HG02763 (cell line): ENCODE measurements around the gene COG3.

Source experiments
- ATAC-seq: cut with Tn5 transposase; IDR thresholded peaks from one replicate; pipeline ENCODE4 v1.9.1; 2021; ENCODE audit warnings: mild to moderate bottlenecking, moderate library complexity; ENCODE audit not compliant: unreplicated experiment

COG3 gene

DNA sequence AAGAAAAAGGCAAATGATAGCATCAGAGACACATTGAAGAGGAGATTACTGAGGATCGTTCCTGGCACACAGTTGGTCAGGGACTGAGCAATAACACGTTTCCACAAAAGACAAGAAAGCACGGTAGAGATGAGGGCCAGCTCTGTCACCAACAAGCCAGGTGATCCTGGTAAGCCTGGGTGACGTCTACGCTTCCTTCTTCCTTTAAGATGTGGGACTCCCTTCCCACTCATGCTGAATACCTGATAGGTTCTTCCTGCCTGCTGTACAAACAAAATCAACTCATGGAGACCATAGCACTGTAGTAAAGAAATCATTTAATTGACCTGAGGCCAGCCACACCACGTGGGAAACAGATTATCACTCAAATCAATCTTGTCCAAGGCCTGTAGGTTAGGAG is 19.7 kb upstream of the COG3 start:
- ATAC-seq, result no peak

DNA sequence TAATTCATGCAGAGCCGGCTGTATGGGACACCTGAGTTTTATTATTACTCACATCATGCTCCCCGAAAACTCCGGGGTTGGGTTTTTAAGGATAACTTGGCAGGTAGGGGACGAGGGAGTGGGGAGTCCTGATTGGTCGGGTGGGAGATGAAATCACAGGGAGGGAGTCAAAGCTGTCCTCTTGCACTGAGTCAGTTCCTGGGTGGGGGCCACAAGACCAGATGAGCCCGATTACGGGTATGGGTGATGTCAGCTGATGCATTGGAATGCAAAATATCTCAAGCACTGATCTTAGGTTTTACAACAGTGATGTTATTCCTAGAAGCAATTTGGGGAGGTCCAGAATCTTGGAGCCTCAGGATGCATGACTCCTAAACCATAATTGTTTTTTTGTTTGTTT is 18.6 kb upstream of the COG3 start:
- ATAC-seq, result no peak

DNA sequence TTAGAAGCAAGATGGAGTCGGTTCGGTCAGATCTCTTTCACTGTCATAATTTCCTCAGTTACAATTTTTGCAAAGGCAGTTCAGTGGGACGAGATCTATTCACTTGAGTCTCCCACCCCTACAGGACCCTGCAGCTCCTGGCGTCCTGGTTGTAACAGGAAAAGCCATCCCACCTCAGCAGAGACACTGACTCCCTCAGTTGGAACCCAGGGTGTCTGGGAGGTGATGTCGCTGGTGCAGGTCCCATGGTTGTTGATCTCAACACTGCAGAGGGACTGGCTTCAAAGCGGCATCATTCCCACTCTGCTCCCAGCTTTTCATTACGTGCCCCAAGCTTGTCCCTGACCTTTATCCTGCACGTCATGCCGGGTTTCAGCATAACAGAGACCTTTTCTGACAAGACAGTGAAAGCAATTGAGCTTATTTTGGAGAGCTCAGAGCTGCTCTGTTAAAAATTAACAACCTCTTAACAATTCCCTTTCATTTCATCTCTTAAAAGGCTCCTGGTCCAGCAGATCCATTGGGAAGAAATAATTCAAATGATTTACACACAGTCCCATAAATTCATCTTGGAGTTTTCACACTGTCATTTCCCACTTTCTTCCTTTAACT is 17.6 kb upstream of the COG3 start:
- no peak for ATAC-seq

DNA sequence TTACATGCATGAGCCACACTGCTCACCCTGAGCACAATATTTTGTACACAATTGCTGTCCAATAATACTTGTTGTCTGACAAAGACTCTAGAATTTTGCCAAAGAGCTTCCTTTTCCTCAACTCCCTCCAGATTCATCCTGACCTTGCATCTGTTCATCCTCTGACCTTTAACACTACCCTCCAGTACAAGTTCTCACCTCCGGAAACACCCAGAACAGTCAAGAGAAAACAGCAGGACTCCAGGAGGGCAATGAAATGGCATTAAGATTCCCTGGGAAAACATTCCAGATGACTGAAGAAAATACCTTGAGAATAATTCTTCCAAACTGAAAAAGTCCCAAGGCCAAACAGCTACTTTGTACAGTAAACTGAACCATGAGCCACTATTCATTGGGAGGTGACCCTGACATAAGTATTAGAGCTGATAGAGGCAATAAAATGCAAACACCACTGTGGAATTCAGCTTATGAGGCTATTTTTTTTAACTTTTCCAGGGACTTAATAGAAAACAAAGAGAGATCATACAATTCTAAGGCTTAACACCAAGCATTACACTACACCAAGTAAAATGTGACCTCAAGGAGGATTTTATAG is 15.7 kb upstream of the COG3 start:
- ATAC-seq, result no peak

DNA sequence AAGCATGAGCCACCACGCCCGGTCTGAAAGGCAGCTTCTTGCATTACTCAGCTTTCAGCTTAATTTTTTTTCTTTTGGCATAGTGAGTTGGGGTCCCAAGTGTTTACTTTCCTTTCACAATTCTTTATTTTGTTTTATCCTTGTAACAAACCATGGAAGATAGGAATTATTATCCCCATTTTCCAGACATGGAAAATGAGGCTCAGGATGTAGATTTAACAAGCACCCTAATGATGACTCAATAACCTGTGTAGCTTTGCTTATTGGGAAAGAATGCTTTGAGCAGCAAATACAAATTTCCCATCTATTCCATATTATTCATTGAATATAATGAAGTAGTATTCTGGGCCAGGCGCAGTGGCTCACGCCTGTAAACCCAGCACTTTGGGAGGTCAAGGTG is 13.5 kb upstream of the COG3 start:
- ATAC-seq, result no peak

DNA sequence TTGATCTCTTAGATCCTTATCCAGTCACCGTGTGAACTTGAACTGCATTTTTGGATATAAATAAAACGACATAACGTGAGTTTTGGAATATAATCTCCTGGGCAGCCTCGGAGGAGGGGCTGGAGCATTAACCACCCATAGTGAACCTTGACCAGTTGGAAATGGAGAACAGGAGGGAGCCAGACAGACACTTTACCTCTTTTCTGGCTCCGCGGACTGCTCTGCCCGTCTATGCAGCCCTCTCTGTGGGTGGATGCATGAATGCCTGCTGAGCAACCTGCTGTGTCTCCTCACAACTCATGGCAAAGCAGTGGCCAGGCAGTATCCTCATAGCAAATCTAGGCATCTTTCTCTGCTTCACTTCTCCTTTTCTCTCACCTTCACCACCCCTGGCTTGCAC is 10.5 kb upstream of the COG3 start:
- ATAC-seq, result no peak

DNA sequence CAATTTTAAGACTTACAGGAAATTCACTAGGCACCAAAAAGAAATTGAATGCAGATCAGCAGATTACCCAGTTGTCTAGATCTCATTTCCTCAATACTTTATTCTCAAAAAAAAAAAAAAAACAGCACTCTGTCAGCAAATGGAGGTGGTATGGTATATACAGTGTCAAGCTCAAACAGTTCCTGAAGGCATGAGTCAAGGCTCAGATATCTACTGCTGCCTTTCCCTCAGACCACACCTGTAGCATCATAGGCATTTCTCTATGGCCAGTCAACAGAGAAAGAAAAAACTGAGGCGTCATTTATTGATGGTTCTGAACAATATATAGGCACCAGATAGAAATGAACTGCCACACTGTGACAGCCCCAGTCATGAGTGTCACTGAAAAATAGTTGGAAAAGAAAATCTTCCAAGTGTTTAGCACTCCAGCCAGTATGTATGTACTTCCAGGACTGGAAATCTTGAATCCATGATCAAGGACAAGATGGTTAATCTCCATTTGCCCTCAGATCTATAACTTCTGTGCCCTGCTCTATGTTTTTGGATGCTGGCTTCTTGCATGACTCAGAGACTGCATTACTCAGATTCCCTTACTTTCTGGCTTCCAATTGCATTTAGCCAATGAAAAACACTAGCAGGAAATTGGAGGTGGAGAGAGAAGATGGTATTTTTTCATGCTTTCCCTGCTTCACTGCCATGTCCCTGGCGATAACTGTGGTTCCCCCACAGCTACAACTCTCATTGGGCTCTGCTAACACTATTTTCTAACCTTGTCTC is 8.4 kb upstream of the COG3 start:
- ATAC-seq, result no peak

DNA sequence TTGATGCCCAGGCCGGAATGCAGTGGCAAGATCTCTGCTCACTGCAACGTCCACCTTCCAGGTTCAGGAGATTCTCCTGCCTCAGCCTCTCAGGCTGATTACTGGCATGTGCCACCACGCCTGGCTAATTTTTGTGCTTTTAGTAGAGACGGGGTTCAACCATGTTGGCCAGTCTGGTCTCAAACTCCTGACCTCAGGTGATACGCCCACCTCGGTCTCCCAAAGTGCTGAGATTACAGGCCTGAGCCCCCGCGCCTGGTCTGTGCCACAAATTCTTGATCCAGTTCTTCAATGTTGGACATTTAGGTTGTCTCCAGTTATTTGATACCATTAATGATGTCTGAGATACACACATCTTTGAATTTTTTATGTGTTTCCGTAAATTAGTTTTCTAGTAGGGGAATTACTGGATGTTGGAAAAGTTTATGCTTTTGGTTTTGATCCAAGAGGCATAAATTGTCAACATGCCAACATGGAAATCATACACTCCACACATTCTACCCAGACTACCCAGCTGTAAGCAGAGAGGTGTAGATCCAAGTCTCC is 525 bp upstream of the COG3 start:
- no peak for ATAC-seq

DNA sequence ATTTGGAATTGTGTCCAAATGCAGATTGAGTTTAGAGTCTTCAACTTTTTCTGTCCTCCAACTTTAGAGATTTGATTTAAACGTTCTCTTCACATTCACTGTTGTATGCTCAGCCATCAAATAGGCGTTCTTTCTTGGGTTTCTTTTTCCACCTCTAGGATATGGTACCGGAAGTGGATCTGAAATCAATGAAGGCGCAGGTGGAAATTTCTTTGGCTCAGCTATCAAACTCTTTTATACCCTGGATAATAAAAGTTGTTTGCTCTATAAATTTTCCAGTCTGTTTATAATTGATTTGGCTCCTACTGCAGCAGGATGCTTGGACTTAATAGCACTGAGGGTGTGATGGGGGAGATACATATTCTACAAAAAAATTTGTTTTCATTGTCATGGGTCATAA is 1.6 kb downstream of the COG3 start:
- no peak for ATAC-seq

DNA sequence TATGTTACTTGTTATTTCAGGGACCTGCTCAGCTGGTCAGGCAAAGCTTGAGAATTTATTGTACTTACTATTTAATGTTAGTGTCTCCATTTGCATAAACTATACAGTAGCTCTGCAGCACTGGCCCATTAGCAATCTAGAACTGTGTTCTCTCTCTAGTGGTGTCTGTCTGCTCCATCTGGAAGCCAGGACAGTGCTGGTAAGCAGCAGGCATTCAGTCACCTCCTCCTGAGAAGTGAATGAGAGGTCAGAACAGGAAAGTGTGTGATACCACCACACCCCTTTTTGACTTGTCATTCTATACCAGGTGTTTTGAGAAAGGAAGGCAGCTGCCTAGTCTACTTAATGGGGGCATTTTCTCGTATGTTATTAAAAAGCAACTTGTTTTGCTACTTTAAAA is 3.9 kb downstream of the COG3 start:
- no peak for ATAC-seq

DNA sequence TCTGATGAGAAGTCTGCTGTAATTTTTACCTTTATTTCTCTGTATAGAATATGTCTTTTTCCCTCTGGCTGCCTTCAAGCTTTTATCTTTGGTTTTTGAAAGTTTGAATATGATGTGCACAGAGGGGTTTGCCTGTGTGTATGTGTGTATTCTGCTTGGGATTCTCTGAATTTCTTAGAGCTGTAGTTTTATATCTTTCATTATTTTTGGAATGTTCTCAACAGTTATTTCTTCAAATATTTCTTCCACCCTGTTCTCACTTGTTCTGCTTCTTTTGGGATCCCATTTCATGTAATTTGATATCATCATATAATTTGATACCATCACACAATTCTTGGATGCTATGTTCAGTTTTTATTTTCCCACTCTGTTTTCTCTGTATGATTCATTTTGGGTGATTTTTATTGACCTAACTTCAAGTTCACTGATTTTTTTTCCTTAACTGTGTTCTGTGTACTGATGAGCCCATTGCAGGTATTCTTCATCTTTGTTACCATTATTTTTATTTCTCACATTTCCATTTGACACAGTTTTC is 7.5 kb downstream of the COG3 start:
- ATAC-seq, result no peak

DNA sequence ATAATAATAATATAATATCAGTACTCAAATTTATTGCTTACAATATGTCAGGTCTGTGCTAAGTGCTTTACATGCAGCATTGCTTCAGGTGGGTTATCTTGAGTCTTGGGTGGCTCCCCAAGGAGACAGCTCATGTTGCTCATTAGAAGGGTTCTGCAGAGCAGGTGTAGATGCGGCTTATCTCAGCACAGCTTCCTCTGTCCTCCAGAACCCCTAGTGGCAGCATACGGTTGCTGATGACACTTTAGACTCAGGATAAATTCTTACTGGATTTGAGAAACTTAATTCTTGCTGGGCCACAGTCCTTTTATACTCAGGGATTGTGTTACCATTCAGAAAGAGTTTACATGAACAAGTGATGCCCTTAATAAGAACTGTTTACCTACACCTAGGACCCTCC is 8.9 kb downstream of the COG3 start:
- ATAC-seq, result no peak

DNA sequence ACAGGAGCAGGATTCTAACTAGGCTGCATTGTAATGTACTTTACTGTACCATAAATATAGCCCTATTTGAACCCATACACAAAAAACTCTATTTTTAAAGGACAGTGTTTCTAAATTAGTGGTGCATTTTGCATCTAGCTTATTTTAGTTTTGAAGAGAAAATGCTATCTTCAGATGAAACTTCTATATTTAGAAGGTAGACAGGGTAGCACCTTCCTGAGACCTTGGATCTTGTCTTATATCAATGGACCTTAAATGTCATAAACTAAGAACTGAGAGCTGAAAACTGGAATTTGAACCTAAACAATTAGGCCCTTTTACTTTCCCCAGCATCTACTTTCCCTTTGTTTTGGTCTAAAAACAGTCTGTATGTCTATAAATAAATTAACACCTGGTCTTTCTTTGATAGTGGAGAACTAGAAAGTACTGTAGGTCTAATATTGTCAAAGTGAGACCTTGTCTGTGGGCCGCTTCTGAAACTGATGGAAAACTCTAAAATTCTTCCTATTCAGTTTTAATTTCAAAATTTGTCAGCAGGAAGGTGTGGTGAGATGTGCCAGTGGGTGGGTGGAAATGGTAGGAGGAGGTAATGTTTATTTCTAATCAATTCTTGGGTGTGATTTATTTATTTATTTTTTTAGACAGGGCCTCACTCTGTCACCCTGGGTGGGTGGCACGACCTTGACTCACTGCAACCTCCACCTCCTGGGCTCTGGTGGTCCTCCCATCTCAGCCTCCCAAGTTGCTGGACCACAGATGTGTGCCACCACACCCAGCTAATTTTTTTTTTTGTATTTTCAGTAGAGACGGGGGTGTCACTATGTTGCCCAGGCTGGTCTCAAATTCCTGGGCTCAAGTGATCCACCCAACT is 10.1 kb downstream of the COG3 start:
- ATAC-seq, result no peak

DNA sequence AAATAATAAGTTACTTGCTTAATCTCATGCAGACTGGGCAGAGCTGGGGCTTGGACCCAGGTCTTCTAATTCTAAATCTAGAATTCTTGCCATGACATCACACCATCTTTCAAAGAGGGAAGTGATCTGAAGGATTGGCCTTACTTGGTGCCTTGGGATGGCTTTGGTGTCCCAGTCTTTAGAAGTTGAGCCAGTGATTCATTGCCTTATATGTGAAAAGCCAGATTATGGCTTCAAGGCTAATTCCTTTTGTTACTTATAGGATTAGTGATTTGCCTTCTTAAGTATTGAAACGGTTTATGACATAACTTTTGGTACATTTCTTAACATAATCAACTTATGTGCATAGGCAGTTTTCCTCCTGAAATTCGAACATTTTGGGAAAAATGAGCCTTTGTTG is 14.9 kb downstream of the COG3 start:
- no peak for ATAC-seq

DNA sequence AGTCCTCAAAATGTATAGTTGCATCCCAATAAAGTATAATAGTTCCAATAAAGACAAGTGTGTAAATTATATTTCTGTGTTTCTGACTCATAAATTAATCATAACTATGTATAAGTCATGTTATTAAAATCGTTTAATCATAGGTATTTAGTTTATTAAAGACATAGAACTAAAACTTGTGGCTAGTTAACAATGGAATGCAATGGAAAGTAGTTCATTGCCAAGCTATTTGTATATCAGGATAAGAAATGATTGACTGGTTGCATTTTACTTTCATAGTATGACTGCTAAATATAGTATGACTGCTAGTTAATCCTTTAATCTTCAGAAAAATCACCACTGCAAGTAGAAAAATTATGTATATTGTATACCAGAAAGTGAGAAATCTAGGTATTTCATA is 16.9 kb downstream of the COG3 start:
- ATAC-seq, result no peak

DNA sequence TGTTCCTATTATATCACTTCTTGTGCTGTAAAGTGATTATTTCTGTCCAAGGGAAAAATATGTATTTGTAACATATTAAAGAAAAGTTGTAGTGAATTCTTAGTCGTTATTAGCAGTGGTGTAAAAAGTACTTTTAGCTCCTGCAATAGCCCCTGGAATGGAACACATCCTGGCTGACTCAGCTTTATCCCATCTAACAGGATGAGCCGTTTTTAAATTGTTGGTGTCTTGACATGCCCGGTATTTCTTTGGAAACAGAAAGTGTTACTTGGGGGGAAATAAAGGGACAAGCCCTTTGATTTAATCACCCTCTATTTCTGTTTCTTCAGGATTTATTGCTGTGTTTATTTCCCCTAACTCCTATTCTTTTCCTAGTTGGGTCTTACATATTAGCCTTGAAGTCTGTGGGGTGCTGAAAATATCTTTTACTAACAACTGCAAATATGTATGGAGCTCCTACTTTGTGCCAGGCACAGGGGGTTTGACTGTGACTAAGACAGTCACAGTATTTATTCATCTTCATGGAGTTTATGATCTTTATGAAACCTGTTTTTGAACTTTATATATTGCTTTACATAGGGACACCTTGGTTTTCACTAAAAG is 17.9 kb downstream of the COG3 start:
- no peak for ATAC-seq

DNA sequence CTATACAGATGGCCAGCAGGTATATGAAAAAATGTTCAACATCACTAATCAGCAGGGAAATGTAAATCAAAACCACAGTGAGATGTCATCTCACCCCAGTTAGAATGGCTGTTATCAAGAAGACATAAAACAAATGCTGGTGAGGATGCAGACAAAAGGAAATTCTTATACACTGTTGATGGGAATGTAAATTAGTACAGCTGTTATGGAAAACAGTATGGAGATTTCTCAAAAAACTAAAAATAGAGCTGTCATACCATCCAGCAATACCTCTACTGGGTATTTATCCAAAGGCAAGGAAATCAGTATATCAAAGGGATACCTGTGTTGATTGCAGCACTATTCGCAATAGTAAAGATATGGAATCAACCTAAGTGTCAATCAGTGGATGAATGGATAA is 22.9 kb downstream of the COG3 start:
- ATAC-seq, result no peak

DNA sequence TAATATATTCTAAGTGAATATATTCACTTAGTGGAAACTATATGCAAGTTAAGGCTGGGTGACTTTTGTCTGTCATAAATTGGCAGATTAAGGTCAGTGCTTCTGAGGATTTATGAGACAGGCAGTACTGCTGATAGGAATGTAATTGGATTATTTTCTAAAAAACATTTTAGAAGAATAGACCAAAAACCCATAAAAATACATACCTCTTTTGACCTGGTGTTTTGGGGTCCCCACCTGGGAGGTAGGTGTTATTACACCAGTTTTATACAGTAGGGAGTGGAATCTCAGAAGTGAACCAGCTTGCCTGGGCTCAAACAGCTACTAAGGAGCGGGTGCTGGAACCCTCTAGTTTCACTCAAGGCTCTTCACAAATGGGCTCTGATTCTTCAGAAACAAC is 25.3 kb downstream of the COG3 start:
- ATAC-seq, result no peak

DNA sequence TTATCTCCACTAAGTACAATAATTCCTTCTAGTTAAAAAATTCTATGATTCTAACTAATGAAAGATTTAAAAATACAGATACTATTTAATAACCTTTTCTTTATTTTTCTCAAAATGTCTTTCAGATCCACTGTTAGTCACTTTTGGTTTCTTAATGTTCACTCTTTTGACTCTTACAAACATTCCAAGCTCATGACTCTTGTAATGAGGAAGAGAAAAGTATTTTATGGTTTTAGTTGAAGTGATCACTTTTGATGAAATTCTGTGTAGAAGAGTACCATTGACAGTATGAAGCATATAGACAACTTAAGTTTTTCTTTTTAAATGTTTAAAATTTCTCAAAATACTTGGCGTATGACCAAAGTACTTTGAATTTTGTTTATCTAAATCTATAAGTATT is 27.8 kb downstream of the COG3 start:
- no peak for ATAC-seq

DNA sequence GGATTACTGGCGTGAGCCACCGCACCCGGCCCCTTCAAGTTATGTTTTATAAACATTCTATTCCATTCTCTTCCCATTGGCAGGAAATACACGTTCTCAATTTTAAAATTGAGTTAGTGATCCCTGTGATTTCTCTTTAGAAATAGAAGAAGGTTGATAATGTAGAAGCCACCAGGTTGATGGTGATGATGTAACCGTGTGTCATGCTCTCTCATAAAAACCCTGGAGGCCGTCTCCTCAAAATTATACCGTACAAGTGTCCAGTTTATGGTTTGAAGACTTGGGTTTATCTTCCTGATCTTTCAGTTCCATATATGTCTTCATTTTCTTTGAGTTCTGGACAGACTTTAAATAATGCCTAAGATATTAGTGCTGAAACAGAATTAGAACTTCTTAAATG is 32.2 kb downstream of the COG3 start:
- ATAC-seq, result no peak
